NCI-H526 treated with DMSO at 0.1 percent for 48 hours (cell line): Measurements from ENCODE around the gene ZNF423.

Experiments
- DNase-seq: peaks from one replicate; lab custom pipeline; 2025; lab: John Stamatoyannopoulos, UW

Gene ZNF423

GRCh38 chr16:49782405-49782804 is 73.5 kb downstream of the ZNF423 start:
- no peak for DNase-seq

GRCh38 chr16:49781401-49781800 is 74.5 kb downstream of the ZNF423 start:
- no peak for DNase-seq

GRCh38 chr16:49780433-49780832 is 75.5 kb downstream of the ZNF423 start:
- DNase-seq, result no peak

GRCh38 chr16:49779979-49780378 is 75.9 kb downstream of the ZNF423 start:
- DNase-seq, result no peak

GRCh38 chr16:49778202-49778930 is 77.5 kb downstream of the ZNF423 start:
- DNase-seq, result no peak

- DNase-seq, result no peak
Measured at GRCh38 chr16:49776734-49777133, 79.2 kb downstream of the ZNF423 start.

- no peak for DNase-seq
Measured at GRCh38 chr16:49776085-49776595, 79.8 kb downstream of the ZNF423 start.

- DNase-seq, result no peak
Measured at GRCh38 chr16:49775581-49775980, 80.3 kb downstream of the ZNF423 start.

GRCh38 chr16:49775018-49775417 is 80.9 kb downstream of the ZNF423 start:
- no peak for DNase-seq

GRCh38 chr16:49773534-49774475 is 82.1 kb downstream of the ZNF423 start:
- DNase-seq, result no peak

GRCh38 chr16:49767998-49768397 is 87.9 kb downstream of the ZNF423 start:
- no peak for DNase-seq

- DNase-seq, result no peak
Measured at GRCh38 chr16:49767414-49767813, 88.5 kb downstream of the ZNF423 start.

GRCh38 chr16:49766225-49766624 is 89.7 kb downstream of the ZNF423 start:
- DNase-seq, result no peak

GRCh38 chr16:49763826-49764225 is 92.1 kb downstream of the ZNF423 start:
- no peak for DNase-seq

GRCh38 chr16:49760815-49761214 is 95.1 kb downstream of the ZNF423 start:
- DNase-seq, result no peak

- DNase-seq, result no peak
Measured at GRCh38 chr16:49757559-49758069, 98.3 kb downstream of the ZNF423 start.

GRCh38 chr16:49756775-49757558 is 98.9 kb downstream of the ZNF423 start:
- no peak for DNase-seq

- DNase-seq, result no peak
Measured at GRCh38 chr16:49755716-49756505, 100.0 kb downstream of the ZNF423 start.

- DNase-seq, result no peak
Measured at GRCh38 chr16:49755313-49755620, 100.6 kb downstream of the ZNF423 start.

- DNase-seq, result no peak
Measured at GRCh38 chr16:49754495-49755312, 101.2 kb downstream of the ZNF423 start.
